A549 (cell line): ENCODE results near the gene CILP2. TPM values are rescaled to one million over a fixed set of nuclear protein-coding genes. Genes with fewer than 3 reads are reported as not detected.

ENCODE experiments used
- ATAC-seq, 2 experiments: fragments of 200-7000 bp in 1 of 2; fragments of >200 bp in 1 of 2; cut with Nextera tagmentation in 1 of 2; cut with Tn5 transposase in 1 of 2; 3 replicates each; pipeline versions ENCODE4 v1.8.0 to v1.9.1; 2018 to 2020; ENCODE audit warnings: mild to moderate bottlenecking in 1 of 2, moderate library complexity in 1 of 2
- CTCF ChIA-PET: fragments of 300-600 bp; sonication (Branson Sonifier 250); formaldehyde crosslinking; extraction: SDS; loops from one replicate; lab custom pipeline; 2021; ENCODE audit warnings: antibody characterized with exemption, inconsistent platforms; lab: Yijun Ruan, JAX
- POLR2A ChIA-PET: fragments of 350-600 bp; formaldehyde crosslinking; extraction: SDS; loops from one replicate; lab custom pipeline; 2021; ENCODE audit warnings: antibody characterized with exemption, inconsistent platforms; lab: Yijun Ruan, JAX
- DNase-seq, 2 experiments: peaks; one replicate each; pipeline versions ENCODE4 v3.0.0 to v3.0.0-alpha.2; 2011 to 2016; ENCODE audit warnings: low read depth in 1 of 2, low spot score in 1 of 2
- FAIRE-seq: peaks from 2 replicates; lab custom pipeline; 2011; peaks lifted over from hg19 to GRCh38; lab: Jason Lieb, UNC
- H3K27ac ChIP-seq, 2 experiments: fragments of >200 bp; sonication (Bioruptor Twin); formaldehyde crosslinking; 3 replicates each; pipeline ENCODE4 v1.5.1; 2016 to 2017
- H3K4me1 ChIP-seq: fragments of >200 bp; sonication (Bioruptor Twin); formaldehyde crosslinking; 3 replicates; pipeline ENCODE4 v1.6.1; 2016
- H3K4me2 ChIP-seq: fragments of >200 bp; sonication (Bioruptor Twin); formaldehyde crosslinking; 3 replicates; pipeline ENCODE4 v1.6.1; 2016
- H3K4me3 ChIP-seq: fragments of >200 bp; sonication (Bioruptor Twin); formaldehyde crosslinking; 3 replicates; pipeline ENCODE4 v1.5.1; 2016
- H3K9me3 ChIP-seq: fragments of >200 bp; sonication (Bioruptor Twin); formaldehyde crosslinking; 3 replicates; pipeline ENCODE4 v1.6.1; 2016
- ATOH8 ChIP-seq: fragments of 250-450 bp; sonication (Bioruptor Pico); IDR thresholded peaks from 2 replicates; pipeline ENCODE4 v1.5.0; 2020; ENCODE audit warnings: low read depth, mild to moderate bottlenecking, moderate library complexity
- BHLHE40 ChIP-seq: IDR thresholded peaks from 2 replicates; pipeline ENCODE4 v1.6.1; 2012; ENCODE audit warnings: low read depth, low read length, inconsistent platforms
- CBX8 ChIP-seq: fragments of 200-600 bp; sonication (generic); IDR thresholded peaks from 2 replicates; pipeline ENCODE4 v1.6.1; 2016
- CEBPB ChIP-seq, 2 experiments: fragments of >200 bp in 1 of 2; sonication (Bioruptor Twin) in 1 of 2; formaldehyde crosslinking in 1 of 2; IDR thresholded peaks; 2 replicates each; pipeline ENCODE4 v1.6.1; 2012 to 2016
- CHD4 ChIP-seq: fragments of 200-600 bp; sonication (generic); IDR thresholded peaks from 2 replicates; pipeline ENCODE4 v1.6.1; 2016; ENCODE audit warnings: antibody characterized with exemption, mild to moderate bottlenecking, borderline replicate concordance
- CTCF ChIP-seq: fragments of >200 bp; sonication (Bioruptor Twin); formaldehyde crosslinking; IDR thresholded peaks from 3 replicates; pipeline ENCODE4 v1.5.1; 2016
- EHF ChIP-seq: fragments of 250-450 bp; sonication (Bioruptor Pico); IDR thresholded peaks from 2 replicates; pipeline ENCODE4 v1.5.0; 2020; ENCODE audit warnings: mild to moderate bottlenecking
- EP300 ChIP-seq, 2 experiments: fragments of >200 bp; sonication (Bioruptor Twin); formaldehyde crosslinking; IDR thresholded peaks; 2 replicates in 1 of 2; 3 replicates in 1 of 2; pipeline ENCODE4 v1.6.1; 2016 to 2017
- ESRRA ChIP-seq: fragments of 150-350 bp; IDR thresholded peaks from 2 replicates; pipeline ENCODE4 v1.6.1; 2014; ENCODE audit warnings: mild to moderate bottlenecking, low read length, borderline replicate concordance
- HDAC2 ChIP-seq: fragments of 200-600 bp; sonication (generic); IDR thresholded peaks from 2 replicates; pipeline ENCODE4 v1.6.1; 2016
- HES2 ChIP-seq: fragments of >200 bp; sonication (Bioruptor Twin); formaldehyde crosslinking; IDR thresholded peaks from 2 replicates; pipeline ENCODE4 v1.6.1; 2016
- HMGXB4 ChIP-seq: fragments of 250-450 bp; sonication (Bioruptor Pico); IDR thresholded peaks from 2 replicates; pipeline ENCODE4 v1.5.0; 2021; ENCODE audit warnings: mild to moderate bottlenecking, moderate library complexity, borderline replicate concordance
- HOXA7 ChIP-seq: fragments of 250-450 bp; sonication (Bioruptor Pico); IDR thresholded peaks from 2 replicates; pipeline ENCODE4 v1.5.0; 2020; ENCODE audit warnings: mild to moderate bottlenecking, moderate library complexity
- JUN ChIP-seq, 2 experiments: fragments of >200 bp; sonication (Bioruptor Twin); formaldehyde crosslinking; IDR thresholded peaks; 2 replicates in 1 of 2; 3 replicates in 1 of 2; pipeline ENCODE4 v1.6.1; 2016 to 2017
- MAFK ChIP-seq: fragments of 450-650 bp; IDR thresholded peaks from 2 replicates; pipeline ENCODE4 v1.6.1; 2014; ENCODE audit not compliant: partially characterized antibody
- NFE2L2 ChIP-seq: fragments of 150-350 bp; conservative IDR thresholded peaks from 2 replicates; pipeline ENCODE4 v1.6.1; 2014; ENCODE audit warnings: low read length
- NPAS2 ChIP-seq: fragments of 250-450 bp; sonication (Bioruptor Pico); IDR thresholded peaks from 2 replicates; pipeline ENCODE4 v1.8.0; 2022; ENCODE audit warnings: mild to moderate bottlenecking, moderate library complexity, borderline replicate concordance
- RARB ChIP-seq: fragments of 250-450 bp; sonication (Bioruptor Pico); IDR thresholded peaks from 2 replicates; pipeline ENCODE4 v1.8.0; 2021; ENCODE audit warnings: mild to moderate bottlenecking, moderate library complexity
- RFX5 ChIP-seq: fragments of 450-650 bp; IDR thresholded peaks from 2 replicates; pipeline ENCODE4 v1.7.1; 2014; ENCODE audit warnings: antibody characterized with exemption, mild to moderate bottlenecking, moderate library complexity
- SREBF2 ChIP-seq: fragments of 450-650 bp; IDR thresholded peaks from 2 replicates; pipeline ENCODE4 v1.6.1; 2014; ENCODE audit warnings: mild to moderate bottlenecking, moderate library complexity
- USF2 ChIP-seq: fragments of 450-650 bp; IDR thresholded peaks from 2 replicates; pipeline ENCODE4 v1.6.1; 2014; ENCODE audit warnings: antibody characterized with exemption
- ZC3H11A ChIP-seq: fragments of 450-650 bp; IDR thresholded peaks from 2 replicates; pipeline ENCODE4 v1.6.1; 2014; ENCODE audit warnings: antibody characterized with exemption, mild to moderate bottlenecking
- WGBS: methylation state at CpG from one replicate; pipeline ENCODE4 v1.1.6; 2017; ENCODE audit errors: missing lambda C conversion rate; 5-methylcytosine and 5-hydroxymethylcytosine counted together
- polyA plus RNA-seq, 4 experiments: library from polyadenylated mRNA; depleted of rRNA in 3 of 4; stranded (reverse); fragments of >200 nt; fragmentation: RNase III in 1 of 4; extraction: RNeasy Plus Mini Kit Qiagen cat#74134 plus additional on column Dnase treatment in 1 of 4; gene quantifications; 2 replicates in 3 of 4; 3 replicates in 1 of 4; pipeline ENCODE4 v1.2.3, GENCODE V29; 2011 to 2017

Gene CILP2
- polyA plus RNA-seq, 2 of the 4 experiments (the other 2 are of a cell fraction) = 0.17 TPM

- FAIRE-seq (no peak), ATAC-seq (no peak), DNase-seq (no peak)
- Histone ChIP-seq H3K27ac (no peak overlapping the region), H3K4me1 (no peaks in the 10 kb centered on the region), H3K4me3 (no peak overlapping the region), H3K4me2 (no peak overlapping the region), H3K9me3 (no peaks in the 10 kb centered on the region)
- TF ChIP-seq SREBF2 = no peak
- TF ChIP-seq EP300 (IDR thresholded peaks at IDR 0.05) = no peak
- no peak for TF ChIP-seq MAFK
- TF ChIP-seq RFX5 = no peak
- no peak for TF ChIP-seq USF2
- TF ChIP-seq CTCF = no peak
- ChIA-PET CTCF (interaction anchor here (0.8 to 1.0 kb wide), 2 partner anchors 14 to 136 kb away, joined by 3 read pairs; partner anchors contain the start of gene TSSK6), POLR2A (no interaction called here)
- 95% methylated on average over 18 of the region's 34 CpGs for WGBS
These were observed 37.0 kb upstream of the CILP2 start for GRCh38 chr19:19500975-19501644.

- H3K4me3 ChIP-seq = no peak overlapping the region
- H3K27ac ChIP-seq = no peak overlapping the region
- FAIRE-seq (no peak), DNase-seq (no peak), ATAC-seq (no peak)
- POLR2A ChIA-PET = no interaction called here
- H3K9me3 ChIP-seq = no peaks in the 10 kb centered on the region
- no peaks in the 10 kb centered on the region for H3K4me1 ChIP-seq
- no peak for TF ChIP-seq HMGXB4 (CRISPR knock-in tag)
- TF ChIP-seq ATOH8 (CRISPR knock-in tag) = no peak
- TF ChIP-seq EHF (CRISPR knock-in tag) = no peak
- no peak for TF ChIP-seq NFE2L2
- TF ChIP-seq RARB = no peak
- no peak for TF ChIP-seq NPAS2
- TF ChIP-seq JUN (IDR thresholded peaks at IDR 0.05) = no peak
- no peak for TF ChIP-seq HDAC2
- no peak for TF ChIP-seq CEBPB (IDR thresholded peaks at IDR 0.05)
- no peak for TF ChIP-seq ESRRA
- TF ChIP-seq MAFK = no peak
- no peak for TF ChIP-seq HOXA7 (CRISPR knock-in tag)
- no peak overlapping the region for H3K4me2 ChIP-seq
- CTCF ChIA-PET = interaction anchor here (0.8 to 1.0 kb wide), 2 partner anchors 14 to 137 kb away, joined by 3 read pairs; partner anchors contain the start of gene TSSK6
- WGBS = 95% methylated on average over 26 of the region's 26 CpGs
These were observed 36.3 kb upstream of the CILP2 start for GRCh38 chr19:19501798-19502197.

GRCh38 chr19:19502281-19502680 is 35.8 kb upstream of the CILP2 start:
- ATAC-seq = no peak

More at GRCh38 chr19:19502281-19502680, 35.8 kb upstream of the CILP2 start:
- FAIRE-seq = no peak
- POLR2A ChIA-PET = no interaction called here
- Histone ChIP-seq H3K27ac (no peak overlapping the region), H3K4me1 (no peaks in the 10 kb centered on the region), H3K4me2 (no peak overlapping the region), H3K9me3 (no peaks in the 10 kb centered on the region), H3K4me3 (no peak overlapping the region)
- TF ChIP-seq BHLHE40 = no peak
- no peak for TF ChIP-seq HDAC2
- TF ChIP-seq EHF (CRISPR knock-in tag) = no peak
- no peak for TF ChIP-seq ZC3H11A
- no peak for TF ChIP-seq HES2
- no peak for TF ChIP-seq ATOH8 (CRISPR knock-in tag)
- TF ChIP-seq CHD4 = no peak
- TF ChIP-seq CBX8 = no peak
- DNase-seq = no peak
- WGBS = 95% methylated on average over 4 of the region's 19 CpGs
- CTCF ChIA-PET = no interaction called here
